D721Med (cell line): ENCODE results near the gene UNC13A.

Source experiments
- DNase-seq: peaks from one replicate; pipeline ENCODE4 v3.0.0; 2011; ENCODE audit warnings: low spot score; ENCODE audit not compliant: insufficient read length
- FAIRE-seq: peaks from 2 replicates; lab custom pipeline; 2011; peaks lifted over from hg19 to GRCh38; lab: Jason Lieb, UNC
- CTCF ChIP-seq: IDR thresholded peaks from 2 replicates; pipeline ENCODE4 v1.5.1; 2012; ENCODE audit warnings: mild to moderate bottlenecking, control low read depth; ENCODE audit not compliant: insufficient read depth; ENCODE audit errors: missing control alignments

UNC13A gene

GRCh38 chr19:17615889-17616685, 72.1 kb downstream of the UNC13A start:
- TF ChIP-seq CTCF = no peak
- no peak for FAIRE-seq

GRCh38 chr19:17614476-17614875, 73.7 kb downstream of the UNC13A start:
- no peak for FAIRE-seq
- TF ChIP-seq CTCF = no peak
- DNase-seq = no peak

More at GRCh38 chr19:17615889-17616685, 72.1 kb downstream of the UNC13A start:
- no peak for DNase-seq

- FAIRE-seq = no peak
- no peak for DNase-seq
- TF ChIP-seq CTCF = no peak
These were observed 76.5 kb downstream of the UNC13A start for GRCh38 chr19:17611462-17612244.

GRCh38 chr19:17610384-17610783, 77.8 kb downstream of the UNC13A start:
- FAIRE-seq = no peak
- DNase-seq = no peak
- TF ChIP-seq CTCF = no peak

- DNase-seq = no peak
- no peak for FAIRE-seq
- TF ChIP-seq CTCF = no peak
These were observed 80.2 kb downstream of the UNC13A start for GRCh38 chr19:17607936-17608335.

- FAIRE-seq = no peak
- no peak for TF ChIP-seq CTCF
These were observed 81.5 kb downstream of the UNC13A start for GRCh38 chr19:17606590-17607185.

More at GRCh38 chr19:17606590-17607185, 81.5 kb downstream of the UNC13A start:
- no peak for DNase-seq
